Adrenal gland (tissue), 12 donors: Measurements from ENCODE around the gene LAMA2. TPM values are rescaled to one million over a fixed set of nuclear protein-coding genes. Genes with fewer than 3 reads are reported as not detected.

Experiments
- DNase-seq, 7 donors: peaks; one replicate each; pipeline ENCODE4 v3.0.0-alpha.2; 2019 to 2020
- H3K27ac ChIP-seq, 5 donors: fragments of 200-600 bp; sonication (generic) in 4 of 5; 1 replicate in 3 of 5; 2 replicates in 2 of 5; pipeline versions ENCODE4 v1.5.1 to v1.8.0; 2016 to 2020; ENCODE audit warnings: mild to moderate bottlenecking in 1 of 5
- H3K27me3 ChIP-seq: fragments of 200-600 bp; 2 replicates; pipeline ENCODE4 v1.8.0; 2021
- H3K36me3 ChIP-seq, 2 donors: fragments of 200-600 bp; replicated peaks in 1 of 2; 1 replicate in 1 of 2; 2 replicates in 1 of 2; pipeline versions ENCODE4 v1.5.1 to v1.8.0; 2018 to 2022
- H3K4me1 ChIP-seq, 2 donors: fragments of 200-600 bp; replicated peaks in 1 of 2; 1 replicate in 1 of 2; 2 replicates in 1 of 2; pipeline versions ENCODE4 v1.5.1 to v1.8.0; 2018 to 2021
- H3K4me3 ChIP-seq, 4 donors: fragments of 200-600 bp; sonication (generic) in 3 of 4; one replicate each; pipeline ENCODE4 v1.5.1; 2016 to 2018
- H3K9me3 ChIP-seq, 3 donors: fragments of 200-600 bp; sonication (generic) in 1 of 3; replicated peaks in 1 of 3; 1 replicate in 2 of 3; 2 replicates in 1 of 3; pipeline versions ENCODE4 v1.5.1 to v1.8.0; 2016 to 2021
- POLR2A ChIP-seq, 2 donors: fragments of 450-650 bp; IDR thresholded peaks; one replicate each; pipeline ENCODE4 v1.6.1; 2017; ENCODE audit warnings: antibody characterized with exemption in 2 of 2, mild to moderate bottlenecking in 2 of 2, moderate library complexity in 1 of 2
- WGBS, 4 donors: extraction: QIAGEN DNeasy Blood & Tissue Kit in 2 of 4; methylation state at CpG; one replicate each; pipeline versions ENCODE4 v1.1.5 to v1.1.7; 2013 to 2017; 5-methylcytosine and 5-hydroxymethylcytosine counted together
- intact Hi-C, 2 donors: fragments of 100-400 bp; cut with DNase I; formaldehyde crosslinking; loops; one replicate each; pipeline versions ENCODE4 v1.14.1 to v1.15.0; 2022 to 2023
- polyA plus RNA-seq, 3 donors: library from polyadenylated mRNA; stranded (reverse); fragments of 200-250 nt in 2 of 3; fragments of 350-450 nt in 1 of 3; fragmentation: Illumina TruSeq in 1 of 3; extraction: RNeasy Lipid Tissue Mini Kit (QIAGEN cat#74804) in 1 of 3; gene quantifications; one replicate each; pipeline ENCODE4 v1.2.3, GENCODE V29; 2013 to 2014
- total RNA-seq, 9 donors: library from RNA; depleted of rRNA in 4 of 9; stranded (reverse); fragments of >200 nt in 4 of 9; fragments of 120-200 nt in 1 of 9; fragmentation: NEBNext Ultra II Directional in 1 of 9; extraction: Animal tissue kit (Norgen Biotek cat#: 25700) in 1 of 9; gene quantifications; one replicate each; pipeline versions ENCODE4 v1.1.0 to v1.2.4, GENCODE V29; 2013 to 2023
- TF ChIP-seq, protein P1 (sequence below), 6 experiments: fragments of 450-650 bp in 4 of 6; fragments of 200-600 bp in 2 of 6; sonication (generic) in 1 of 6; IDR thresholded peaks; 1 replicate in 5 of 6; 2 replicates in 1 of 6; pipeline versions ENCODE4 v1.5.1 to v1.8.0; 2016 to 2021; ENCODE audit warnings: antibody characterized with exemption in 6 of 6, mild to moderate bottlenecking in 2 of 6, moderate library complexity in 1 of 6
- donor health status: healthy with polysubstance abuse.
- donor health status: Bipolar disorder and iron deficiency.
- donor health status: DM: yes; HTN: yes; CAD: no.
- donor health status: DM: no; HTN: no; CAD: no.
- donor health status: DM: no; HTN: no; CAD: no.
- donor health status: DM: yes; HTN: yes; CAD: no.

Gene LAMA2
- total and polyA plus RNA-seq, 12 donors = 5.8 to 105 (median 38.9) TPM

DNA sequence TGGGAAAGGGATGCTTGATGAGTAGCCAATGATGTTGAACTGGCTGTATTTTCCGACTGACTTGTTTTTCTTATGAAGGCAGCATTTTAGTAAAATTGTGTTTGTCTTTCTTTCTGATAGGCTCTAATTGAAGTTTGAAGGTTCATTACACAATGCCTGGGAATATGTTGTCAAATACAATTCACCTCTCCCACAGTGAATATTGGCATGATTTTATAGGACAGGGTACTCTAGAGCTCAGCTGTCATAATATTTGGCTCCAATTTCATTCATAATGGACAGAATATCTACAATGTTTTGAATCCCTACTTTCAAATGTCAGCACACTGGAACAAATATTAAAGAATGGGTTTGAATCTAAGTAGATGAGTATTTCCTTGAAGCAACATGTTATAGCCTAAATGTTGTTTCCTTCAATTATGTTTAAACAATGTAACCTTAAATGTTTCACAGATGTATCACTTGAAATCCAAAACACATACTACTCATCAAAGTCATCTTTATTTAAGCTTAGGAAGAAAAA lies 81.4 kb downstream of the LAMA2 start:
- Histone ChIP-seq H3K27ac (no peak overlapping the region), H3K9me3 (no peaks in the 10 kb centered on the region), H3K36me3 (no peaks in the 10 kb centered on the region), H3K27me3 (no peaks in the 10 kb centered on the region), H3K4me1 (no peaks in the 10 kb centered on the region), H3K4me3 (no peak overlapping the region)
- intact Hi-C loops = no loop called here
- WGBS, 4 donors = 67 to 83% (median 74%) methylated on average over 1 of the region's 1 CpG
- no peak for DNase-seq
- TF ChIP-seq POLR2A (IDR thresholded peaks at IDR 0.05) = no peak
- TF ChIP-seq, protein P1, sequence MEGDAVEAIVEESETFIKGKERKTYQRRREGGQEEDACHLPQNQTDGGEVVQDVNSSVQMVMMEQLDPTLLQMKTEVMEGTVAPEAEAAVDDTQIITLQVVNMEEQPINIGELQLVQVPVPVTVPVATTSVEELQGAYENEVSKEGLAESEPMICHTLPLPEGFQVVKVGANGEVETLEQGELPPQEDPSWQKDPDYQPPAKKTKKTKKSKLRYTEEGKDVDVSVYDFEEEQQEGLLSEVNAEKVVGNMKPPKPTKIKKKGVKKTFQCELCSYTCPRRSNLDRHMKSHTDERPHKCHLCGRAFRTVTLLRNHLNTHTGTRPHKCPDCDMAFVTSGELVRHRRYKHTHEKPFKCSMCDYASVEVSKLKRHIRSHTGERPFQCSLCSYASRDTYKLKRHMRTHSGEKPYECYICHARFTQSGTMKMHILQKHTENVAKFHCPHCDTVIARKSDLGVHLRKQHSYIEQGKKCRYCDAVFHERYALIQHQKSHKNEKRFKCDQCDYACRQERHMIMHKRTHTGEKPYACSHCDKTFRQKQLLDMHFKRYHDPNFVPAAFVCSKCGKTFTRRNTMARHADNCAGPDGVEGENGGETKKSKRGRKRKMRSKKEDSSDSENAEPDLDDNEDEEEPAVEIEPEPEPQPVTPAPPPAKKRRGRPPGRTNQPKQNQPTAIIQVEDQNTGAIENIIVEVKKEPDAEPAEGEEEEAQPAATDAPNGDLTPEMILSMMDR (IDR thresholded peaks at IDR 0.05) = no peak

DNA sequence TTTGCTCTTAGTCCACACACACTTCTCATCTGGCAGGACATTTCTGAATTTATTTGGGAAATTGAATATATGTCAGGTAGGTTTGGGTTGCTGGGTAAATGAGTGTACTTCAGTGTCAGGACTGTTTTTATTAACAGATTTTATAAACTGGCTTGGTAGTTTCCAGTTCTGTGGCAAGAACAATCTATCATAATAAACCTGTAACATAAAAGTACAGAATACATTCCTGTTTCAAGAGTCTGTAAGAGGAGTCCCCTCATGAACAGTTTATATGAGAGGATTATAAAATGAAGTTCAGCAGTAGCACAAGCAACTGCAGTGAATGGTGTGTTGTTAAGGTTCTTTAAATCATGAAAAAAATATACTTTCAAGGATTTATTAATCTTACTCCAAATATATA lies 81.8 kb downstream of the LAMA2 start:
- no peaks in the 10 kb centered on the region for H3K36me3 ChIP-seq
- no peaks in the 10 kb centered on the region for H3K4me1 ChIP-seq
- H3K9me3 ChIP-seq = no peaks in the 10 kb centered on the region
- intact Hi-C loops = no loop called here
- no peak overlapping the region for H3K4me3 ChIP-seq
- H3K27ac ChIP-seq = no peak overlapping the region
- TF ChIP-seq, protein P1 (IDR thresholded peaks at IDR 0.05) = no peak
- TF ChIP-seq POLR2A (IDR thresholded peaks at IDR 0.05) = no peak
- no peaks in the 10 kb centered on the region for H3K27me3 ChIP-seq
- no peak for DNase-seq

DNA sequence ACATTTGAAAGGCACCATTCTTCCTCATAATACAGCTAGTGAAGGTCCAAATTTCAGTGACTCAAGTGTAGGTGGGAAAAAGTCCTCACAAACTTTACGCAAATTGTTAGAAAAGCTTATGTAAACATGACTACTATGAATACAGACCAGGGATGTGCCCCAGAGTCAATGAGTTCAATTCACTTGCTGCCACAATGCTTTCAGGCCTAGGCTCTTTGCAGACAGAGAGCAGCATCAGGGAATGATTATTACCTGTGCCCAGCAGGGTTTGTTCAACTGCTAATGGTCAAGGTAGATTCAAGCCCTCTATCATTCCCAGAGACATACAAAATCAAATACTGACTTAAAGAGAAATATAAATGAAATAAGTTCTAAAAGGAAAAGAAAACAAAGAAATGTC lies 84.0 kb downstream of the LAMA2 start:
- H3K4me3 ChIP-seq = no peak overlapping the region
- no peak overlapping the region for H3K27ac ChIP-seq
- intact Hi-C loops = no loop called here
- H3K9me3 ChIP-seq = no peaks in the 10 kb centered on the region
- H3K4me1 ChIP-seq = no peaks in the 10 kb centered on the region
- no peak for DNase-seq
- no peaks in the 10 kb centered on the region for H3K36me3 ChIP-seq
- 79 to 96% (median 90%) methylated on average over 1 of the region's 1 CpG for WGBS, 4 donors
- no peaks in the 10 kb centered on the region for H3K27me3 ChIP-seq
- TF ChIP-seq, protein P1 (IDR thresholded peaks at IDR 0.05) = no peak
- no peak for TF ChIP-seq POLR2A (IDR thresholded peaks at IDR 0.05)

DNA sequence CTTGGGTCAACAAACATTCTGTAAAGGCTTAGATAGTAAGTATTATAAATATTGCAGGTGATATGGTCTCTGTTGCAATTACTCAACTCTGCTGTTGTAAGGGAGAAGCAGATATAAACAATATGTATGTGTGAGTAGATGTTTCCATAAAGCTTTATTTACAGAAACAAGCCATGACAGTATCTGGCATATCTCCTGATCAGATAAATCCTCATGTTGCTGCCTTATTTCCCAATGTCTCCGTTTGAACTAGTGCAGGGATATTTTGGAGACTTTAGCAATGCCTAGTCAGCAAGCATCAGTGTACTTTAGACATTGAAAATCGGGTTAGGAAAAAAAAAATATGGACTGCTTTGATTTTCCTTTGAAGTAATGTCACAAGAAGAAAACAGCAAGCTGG lies 96.1 kb downstream of the LAMA2 start:
- intact Hi-C loops = no loop called here

More for the DNA sequence above, 96.1 kb downstream of the LAMA2 start:
- TF ChIP-seq POLR2A (IDR thresholded peaks at IDR 0.05) = no peak
- TF ChIP-seq, protein P1 (IDR thresholded peaks at IDR 0.05) = no peak
- DNase-seq = no peak
- H3K9me3 ChIP-seq = no peaks in the 10 kb centered on the region
- no peaks in the 10 kb centered on the region for H3K36me3 ChIP-seq
- no peak overlapping the region for H3K27ac ChIP-seq
- no peaks in the 10 kb centered on the region for H3K4me1 ChIP-seq
- no peaks in the 10 kb centered on the region for H3K27me3 ChIP-seq
- 42 to 56% (median 48%) methylated on average over 2 of the region's 2 CpGs for WGBS, 4 donors
- H3K4me3 ChIP-seq = no peak overlapping the region
